Liver (tissue), 9 donors: ENCODE data around the gene RPP40. TPM values are rescaled to one million over a fixed set of nuclear protein-coding genes. Genes with fewer than 3 reads are reported as not detected.

Experiments used
- DNase-seq: peaks from one replicate; pipeline ENCODE4 v3.0.0-alpha.2; 2017; ENCODE audit warnings: low spot score
- H3K27ac ChIP-seq, 2 donors: one replicate each; pipeline ENCODE4 v1.7.0; 2013; ENCODE audit warnings: inconsistent platforms in 2 of 2, low read length in 2 of 2, control low read depth in 1 of 2, low read depth in 1 of 2, mild to moderate bottlenecking in 1 of 2
- H3K27me3 ChIP-seq, 4 donors: one replicate each; pipeline versions ENCODE4 v1.6.1 to v1.7.0; 2013; ENCODE audit warnings: low read length in 3 of 4, inconsistent platforms in 1 of 4, mild to moderate bottlenecking in 1 of 4, moderate library complexity in 1 of 4; ENCODE audit not compliant: control insufficient read depth in 4 of 4, insufficient read depth in 4 of 4
- H3K36me3 ChIP-seq, 4 donors: one replicate each; pipeline versions ENCODE4 v1.6.1 to v1.7.0; 2013; ENCODE audit warnings: low read length in 3 of 4, mild to moderate bottlenecking in 3 of 4, low read depth in 1 of 4, moderate library complexity in 1 of 4; ENCODE audit not compliant: control insufficient read depth in 4 of 4, insufficient read depth in 3 of 4
- H3K4me1 ChIP-seq, 4 donors: one replicate each; pipeline versions ENCODE4 v1.6.1 to v1.7.0; 2013; ENCODE audit warnings: low read length in 3 of 4, mild to moderate bottlenecking in 3 of 4, moderate library complexity in 1 of 4; ENCODE audit not compliant: control insufficient read depth in 4 of 4, insufficient read depth in 4 of 4
- H3K4me3 ChIP-seq, 3 donors: one replicate each; pipeline versions ENCODE4 v1.6.1 to v1.7.0; 2013; ENCODE audit warnings: low read length in 3 of 3, control low read depth in 1 of 3, low read depth in 1 of 3, mild to moderate bottlenecking in 1 of 3
- H3K9ac ChIP-seq, 2 donors: one replicate each; pipeline ENCODE4 v1.7.0; 2013; ENCODE audit warnings: low read length in 2 of 2, mild to moderate bottlenecking in 2 of 2, moderate library complexity in 2 of 2, control low read depth in 1 of 2, low read depth in 1 of 2
- H3K9me3 ChIP-seq, 4 donors: one replicate each; pipeline versions ENCODE4 v1.6.1 to v1.7.0; 2013; ENCODE audit warnings: low read length in 3 of 4; ENCODE audit not compliant: control insufficient read depth in 4 of 4
- ATF3 ChIP-seq: IDR thresholded peaks from 2 replicates; pipeline ENCODE4 v1.6.1; 2016; ENCODE audit warnings: antibody characterized with exemption
- CTCF ChIP-seq: fragments of 150-350 bp; IDR thresholded peaks from 2 replicates; pipeline ENCODE4 v1.5.1; 2017; ENCODE audit warnings: improper control_type of control experiment, low read depth, low read length; ENCODE audit not compliant: missing input control
- EGR1 ChIP-seq, 2 donors: IDR thresholded peaks; 2 replicates each; pipeline ENCODE4 v1.6.1; 2016 to 2018; ENCODE audit warnings: antibody characterized with exemption in 2 of 2, low read depth in 2 of 2
- FOXA1 ChIP-seq: IDR thresholded peaks from 2 replicates; pipeline ENCODE4 v1.6.1; 2016; ENCODE audit warnings: antibody characterized with exemption
- FOXA2 ChIP-seq: IDR thresholded peaks from 2 replicates; pipeline ENCODE4 v1.6.1; 2016; ENCODE audit warnings: antibody characterized with exemption
- GABPA ChIP-seq, 2 donors: IDR thresholded peaks in 1 of 2; conservative IDR thresholded peaks in 1 of 2; 2 replicates each; pipeline ENCODE4 v1.6.1; 2016; ENCODE audit warnings: antibody characterized with exemption in 2 of 2, mild to moderate bottlenecking in 1 of 2, moderate library complexity in 1 of 2
- HNF4A ChIP-seq, 2 donors: conservative IDR thresholded peaks; 2 replicates each; pipeline ENCODE4 v1.6.1; 2016; ENCODE audit warnings: antibody characterized with exemption in 2 of 2, mild to moderate bottlenecking in 2 of 2
- HNF4G ChIP-seq: IDR thresholded peaks from 2 replicates; pipeline ENCODE4 v1.6.1; 2016; ENCODE audit warnings: antibody characterized with exemption
- JUND ChIP-seq, 2 donors: IDR thresholded peaks; 2 replicates each; pipeline ENCODE4 v1.6.1; 2016; ENCODE audit warnings: antibody characterized with exemption in 2 of 2
- MAX ChIP-seq: IDR thresholded peaks from 2 replicates; pipeline ENCODE4 v1.6.1; 2016; ENCODE audit warnings: antibody characterized with exemption
- NR2F2 ChIP-seq: IDR thresholded peaks from 2 replicates; pipeline ENCODE4 v1.6.1; 2016; ENCODE audit warnings: antibody characterized with exemption
- RAD21 ChIP-seq, 2 donors: IDR thresholded peaks; 2 replicates each; pipeline ENCODE4 v1.6.1; 2016; ENCODE audit warnings: antibody characterized with exemption in 2 of 2, mild to moderate bottlenecking in 2 of 2
- REST ChIP-seq: IDR thresholded peaks from 2 replicates; pipeline ENCODE4 v1.6.1; 2016; ENCODE audit warnings: antibody characterized with exemption, mild to moderate bottlenecking
- RXRA ChIP-seq, 2 donors: IDR thresholded peaks; 2 replicates each; pipeline ENCODE4 v1.6.1; 2017 to 2018; ENCODE audit warnings: antibody characterized with exemption in 2 of 2, mild to moderate bottlenecking in 1 of 2
- SP1 ChIP-seq: IDR thresholded peaks from 2 replicates; pipeline ENCODE4 v1.6.1; 2018; ENCODE audit warnings: antibody characterized with exemption, mild to moderate bottlenecking
- TAF1 ChIP-seq: conservative IDR thresholded peaks from 2 replicates; pipeline ENCODE4 v1.6.1; 2016; ENCODE audit warnings: antibody characterized with exemption, mild to moderate bottlenecking
- YY1 ChIP-seq: IDR thresholded peaks from 2 replicates; pipeline ENCODE4 v1.6.1; 2016; ENCODE audit warnings: antibody characterized with exemption, mild to moderate bottlenecking
- ZBTB33 ChIP-seq: IDR thresholded peaks from 2 replicates; pipeline ENCODE4 v1.6.1; 2016; ENCODE audit warnings: antibody characterized with exemption
- WGBS: extraction: QIAGEN DNeasy Blood & Tissue Kit; methylation state at CpG from one replicate; pipeline ENCODE4 v1.1.7; 2013; 5-methylcytosine and 5-hydroxymethylcytosine counted together
- polyA plus RNA-seq, 2 donors: library from polyadenylated mRNA; stranded (reverse) in 1 of 2; unstranded in 1 of 2; fragments of 200-250 nt in 1 of 2; fragments of >200 nt in 1 of 2; fragmentation: Nextera tagmentation in 1 of 2; extraction: Ambion mirVana in 1 of 2; gene quantifications; one replicate each; pipeline versions ENCODE4 v1.2.1 to v1.2.3, GENCODE V29; 2013 to 2015
- total RNA-seq, 2 donors: library from RNA; depleted of rRNA; stranded (reverse); fragments of >200 nt; gene quantifications; one replicate each; pipeline ENCODE4 v1.2.3, GENCODE V29; 2014
- donor health status: healthy.
- donor health status: healthy.
- donor health status: healthy.
- donor health status: healthy.
- donor health status: healthy.

The RPP40 gene
- total and polyA plus RNA-seq, 4 donors = 5.4 to 9.5 (median 8.9) TPM

- H3K4me1 ChIP-seq = no peaks in the 10 kb centered on the region
- WGBS = 86% methylated on average over 8 of the region's 8 CpGs
- no peak overlapping the region for H3K4me3 ChIP-seq
- H3K36me3 ChIP-seq = no peaks in the 10 kb centered on the region
- no peak for DNase-seq
- TF ChIP-seq HNF4A (conservative IDR thresholded peaks at IDR 0.05) (no peak), FOXA1 (no peak), TAF1 (no peak), ATF3 (no peak), FOXA2 (no peak), RAD21 (IDR thresholded peaks at IDR 0.05) (no peak), RXRA (IDR thresholded peaks at IDR 0.05) (no peak), JUND (IDR thresholded peaks at IDR 0.05) (no peak)
- no peaks in the 10 kb centered on the region for H3K27me3 ChIP-seq
- H3K9me3 ChIP-seq = no peaks in the 10 kb centered on the region
- no peak overlapping the region for H3K9ac ChIP-seq
- no peak overlapping the region for H3K27ac ChIP-seq
Observed at GRCh38 chr6:4969609-4970285, 34.1 kb downstream of the RPP40 start.

- no peaks in the 10 kb centered on the region for H3K9me3 ChIP-seq
- TF ChIP-seq EGR1 (IDR thresholded peaks at IDR 0.05; ENCODE audit: low read depth in 2 of 2) = no peak
- no peak for TF ChIP-seq REST
- TF ChIP-seq NR2F2 = no peak
- no peak for TF ChIP-seq ATF3
- no peak for TF ChIP-seq GABPA (IDR thresholded peaks at IDR 0.05 in 1 of 2, conservative IDR thresholded peaks at IDR 0.05 in 1 of 2)
- TF ChIP-seq SP1 = no peak
- no peak for TF ChIP-seq FOXA1
- TF ChIP-seq HNF4A (conservative IDR thresholded peaks at IDR 0.05) = no peak
- TF ChIP-seq RXRA (IDR thresholded peaks at IDR 0.05) = no peak
- no peak for TF ChIP-seq MAX
- TF ChIP-seq CTCF = no peak
- no peak for TF ChIP-seq ZBTB33
- TF ChIP-seq TAF1 = no peak
- TF ChIP-seq FOXA2 = no peak
- TF ChIP-seq RAD21 (IDR thresholded peaks at IDR 0.05) = no peak
- no peak for TF ChIP-seq HNF4G
- TF ChIP-seq YY1 = no peak
- TF ChIP-seq JUND (IDR thresholded peaks at IDR 0.05) = no peak
- no peak overlapping the region for H3K9ac ChIP-seq
- no peak for DNase-seq
- H3K27ac ChIP-seq = no peak overlapping the region
- no peaks in the 10 kb centered on the region for H3K27me3 ChIP-seq
- WGBS = 90% methylated on average over 5 of the region's 5 CpGs
- no peaks in the 10 kb centered on the region for H3K36me3 ChIP-seq
- no peak overlapping the region for H3K4me3 ChIP-seq
- H3K4me1 ChIP-seq = no peaks in the 10 kb centered on the region
Observed at GRCh38 chr6:4967301-4968030, 36.4 kb downstream of the RPP40 start.
